GM21381 (cell line): ENCODE results near the gene TSPAN9.

Experiments
- ATAC-seq: cut with Tn5 transposase; IDR thresholded peaks from one replicate; pipeline ENCODE4 v1.9.1; 2021; ENCODE audit warnings: mild to moderate bottlenecking, moderate library complexity; ENCODE audit not compliant: unreplicated experiment

Gene TSPAN9

DNA sequence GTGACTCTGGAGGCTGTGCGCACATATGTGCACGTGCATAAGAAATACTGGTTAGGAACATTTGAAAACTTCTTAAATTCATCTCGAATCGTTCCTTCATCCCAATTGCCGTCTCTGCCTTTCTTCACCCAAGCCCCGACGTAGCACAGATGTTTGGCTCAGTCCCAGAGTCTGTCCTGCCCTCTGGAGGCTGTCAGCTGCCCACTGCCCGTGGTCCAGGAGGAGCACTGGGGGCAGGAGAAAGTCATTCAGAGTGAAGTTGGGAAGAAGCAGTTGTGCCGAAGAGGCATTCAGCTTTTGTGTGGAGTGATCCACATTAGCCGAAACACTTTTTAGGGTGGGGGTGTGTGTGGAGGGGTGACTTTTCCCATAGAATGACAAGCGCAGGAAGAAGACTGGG lies 124.9 kb downstream of the TSPAN9 start:
- ATAC-seq: no peak

DNA sequence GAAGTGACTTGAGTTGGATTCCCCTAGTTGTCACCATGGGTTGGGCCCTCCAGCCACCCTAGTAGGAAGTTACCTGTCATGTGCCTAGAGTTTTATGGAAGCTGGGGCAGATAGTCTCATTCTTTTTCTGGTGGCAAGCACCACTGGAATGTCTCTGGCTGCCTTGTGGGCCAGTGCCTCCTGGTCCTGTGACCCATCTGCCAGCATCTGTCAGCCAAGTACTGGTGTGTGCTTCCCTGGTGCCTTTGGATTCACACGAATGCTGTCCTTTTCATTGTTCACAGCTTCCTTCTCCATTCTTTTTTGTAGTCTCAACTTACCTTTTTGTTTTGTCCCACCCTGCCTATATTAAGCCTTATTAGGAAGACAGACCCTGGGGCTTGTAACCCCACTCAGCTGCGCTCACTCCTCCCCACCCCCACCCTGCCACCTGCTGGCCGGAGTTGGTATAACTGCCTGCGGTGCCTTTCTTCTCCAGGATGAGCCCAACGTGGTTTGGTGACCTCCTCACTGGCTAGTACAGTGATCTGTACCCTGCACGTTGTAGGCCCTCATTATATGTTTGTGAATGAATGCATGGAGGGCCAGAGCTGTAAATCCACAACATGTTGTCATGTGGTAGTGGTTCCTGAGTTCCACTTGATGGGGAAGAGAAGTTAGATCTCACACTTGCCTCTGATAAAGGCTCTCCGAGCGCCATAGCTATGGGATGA lies 125.7 kb downstream of the TSPAN9 start:
- no peak for ATAC-seq

DNA sequence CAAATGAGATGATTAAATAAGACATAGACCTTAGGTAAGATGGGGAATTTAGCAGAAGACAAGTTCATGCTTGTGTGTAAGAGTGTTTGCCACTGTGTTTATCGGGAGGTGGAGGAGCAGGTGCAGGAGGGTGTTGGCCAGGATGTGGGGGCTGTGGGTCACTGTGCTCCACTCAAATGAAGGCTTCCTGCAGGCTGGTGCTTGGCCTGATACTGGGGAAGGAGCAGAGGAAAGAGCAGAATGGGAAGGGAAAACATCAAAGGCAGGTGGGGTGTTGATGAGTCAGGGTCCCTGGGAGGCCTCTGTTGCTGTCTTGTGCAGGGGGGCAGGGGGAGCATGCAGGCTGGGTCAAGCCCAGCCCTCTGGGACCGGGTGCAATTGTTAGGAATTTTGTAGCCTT lies 126.5 kb downstream of the TSPAN9 start:
- ATAC-seq: no peak

DNA sequence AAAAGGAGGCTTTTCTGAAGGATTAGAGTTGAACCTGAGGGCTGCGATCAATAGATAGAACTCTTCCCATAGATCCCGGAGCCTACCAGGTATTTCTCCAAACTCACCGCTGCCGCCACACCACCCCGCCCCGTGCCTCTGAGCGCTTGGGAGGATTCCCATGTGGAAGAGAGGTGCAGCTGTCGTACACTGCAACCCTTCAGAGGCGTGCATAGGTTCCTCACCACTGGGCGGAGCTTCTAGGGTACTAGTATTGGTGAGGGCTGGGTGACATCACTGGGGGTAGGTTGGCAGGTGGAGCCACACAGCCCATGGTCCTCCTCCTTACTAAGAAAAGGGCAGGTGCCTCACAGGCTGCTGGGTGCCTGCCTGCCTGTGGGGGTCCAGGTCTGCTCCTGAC lies 127.0 kb downstream of the TSPAN9 start:
- ATAC-seq: no peak

DNA sequence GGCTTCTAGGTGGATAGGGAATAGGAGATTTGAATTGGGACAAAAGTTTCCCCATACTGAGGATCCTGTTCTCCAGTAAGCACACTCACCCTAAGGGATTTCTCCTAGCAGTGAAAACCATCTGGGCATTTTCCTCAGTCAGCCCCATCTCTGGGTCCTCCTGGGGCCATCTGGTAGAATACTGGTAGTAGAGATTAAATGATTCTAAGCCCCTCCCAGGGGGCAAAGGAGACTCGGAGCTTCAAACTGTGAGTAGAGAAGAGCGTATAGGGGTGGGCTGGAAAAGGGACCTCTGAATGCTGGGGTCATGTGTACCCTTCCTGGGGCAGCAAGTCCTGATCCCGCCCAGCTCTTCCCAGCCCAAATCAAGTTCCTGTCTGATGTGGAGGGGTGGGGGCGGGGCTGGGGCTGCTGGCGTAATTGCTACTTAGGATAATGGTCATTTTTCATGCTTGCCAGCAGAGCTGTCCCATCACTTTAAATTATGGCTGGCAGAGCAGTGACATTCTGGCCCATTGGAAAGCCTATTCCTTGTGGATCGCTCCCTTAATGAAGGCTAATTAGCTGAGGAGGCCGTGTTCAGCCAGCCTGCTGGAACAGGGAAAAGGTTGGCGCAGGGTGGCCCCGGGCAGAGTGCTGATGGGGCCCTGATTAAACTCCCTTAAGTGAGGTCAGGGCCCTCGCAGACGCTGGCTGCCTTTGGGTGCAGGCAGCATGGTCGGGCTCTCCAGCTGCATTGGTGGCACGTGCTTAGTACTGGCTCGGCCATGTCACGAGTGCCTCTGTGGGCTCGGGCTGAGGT lies 127.8 kb downstream of the TSPAN9 start:
- ATAC-seq: no peak

DNA sequence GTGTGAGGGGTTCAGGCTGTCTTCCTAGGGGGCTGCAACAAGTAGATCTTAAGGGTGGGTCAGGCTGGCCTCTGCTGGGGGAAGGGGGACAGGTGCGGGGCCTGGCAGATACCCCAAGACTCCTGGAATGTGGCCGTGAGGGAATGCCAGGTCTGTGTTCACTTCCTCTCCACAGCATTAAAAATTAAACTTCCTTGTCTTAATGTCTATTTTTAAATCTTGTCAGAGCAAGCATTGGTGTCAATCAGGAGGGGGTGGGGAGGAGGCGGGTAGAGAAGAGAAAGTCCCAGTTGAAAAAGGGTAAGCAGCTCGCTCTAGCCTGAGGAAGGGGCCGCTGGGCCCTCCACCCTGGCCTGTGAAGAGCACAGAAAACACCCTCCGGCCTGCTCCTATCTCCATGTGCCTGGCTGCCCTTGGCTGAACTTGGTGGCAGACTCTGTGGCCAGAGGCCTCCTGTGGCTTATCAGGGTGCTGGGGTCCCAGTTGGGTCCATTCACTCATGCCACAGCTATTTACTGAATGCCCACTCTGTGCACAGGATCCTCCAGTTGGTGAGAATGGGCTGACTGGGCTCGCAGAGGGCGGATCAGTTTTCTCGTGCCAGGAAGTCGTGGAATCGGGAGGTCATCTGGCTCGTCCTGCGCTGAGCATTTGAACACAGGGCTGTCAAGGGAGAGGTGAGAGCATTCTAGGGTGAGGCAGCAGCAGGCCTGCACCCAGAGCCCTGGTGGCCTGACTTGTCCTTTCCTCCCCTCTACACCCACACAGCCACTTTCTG lies 128.8 kb downstream of the TSPAN9 start:
- no peak for ATAC-seq

DNA sequence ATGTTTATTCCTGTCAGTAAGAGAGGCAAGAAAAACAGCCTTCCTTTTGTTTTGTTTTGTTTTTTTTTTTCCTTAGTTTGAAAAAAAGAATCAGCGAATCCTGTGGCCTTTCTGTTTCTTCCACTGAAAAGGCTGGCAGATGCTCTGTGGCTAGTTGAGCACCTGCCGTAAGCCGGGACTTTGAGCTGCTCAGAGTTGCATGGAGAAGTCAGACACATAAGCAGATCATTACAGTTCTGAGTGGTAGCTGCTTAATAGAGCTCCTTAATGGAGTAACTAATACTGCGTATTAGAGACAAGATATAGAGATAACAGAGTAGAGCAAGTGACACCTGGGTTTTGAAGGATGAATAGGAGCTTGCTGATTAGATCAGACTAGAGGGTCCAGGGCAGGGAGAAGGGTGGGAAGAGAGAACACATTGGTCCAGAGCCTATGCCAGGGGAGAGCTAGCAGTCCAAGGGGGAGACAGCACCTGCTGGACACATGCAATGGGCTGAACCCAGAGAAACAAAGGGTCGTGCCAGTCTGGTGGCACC lies 129.4 kb downstream of the TSPAN9 start:
- ATAC-seq: no peak

DNA sequence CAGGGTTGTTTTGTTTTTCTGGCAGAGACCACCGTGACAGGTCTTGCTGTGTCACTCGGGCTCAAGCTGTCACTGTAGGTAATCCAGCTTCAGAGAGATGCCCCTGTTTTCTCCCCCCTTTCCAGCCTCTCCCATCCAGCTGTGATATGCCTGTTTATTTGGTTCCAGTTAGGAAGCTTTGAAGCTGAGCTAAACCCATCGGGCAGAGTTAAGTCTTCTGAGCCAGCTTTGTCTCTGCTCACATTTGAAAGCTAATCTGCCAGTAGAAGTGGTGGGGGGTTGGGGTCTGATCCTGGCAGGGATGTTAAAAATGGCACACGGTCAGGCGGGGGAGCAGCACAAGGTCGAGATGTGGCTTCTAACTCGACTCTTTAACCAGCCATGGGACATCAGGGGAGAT lies 130.0 kb downstream of the TSPAN9 start:
- ATAC-seq: no peak

DNA sequence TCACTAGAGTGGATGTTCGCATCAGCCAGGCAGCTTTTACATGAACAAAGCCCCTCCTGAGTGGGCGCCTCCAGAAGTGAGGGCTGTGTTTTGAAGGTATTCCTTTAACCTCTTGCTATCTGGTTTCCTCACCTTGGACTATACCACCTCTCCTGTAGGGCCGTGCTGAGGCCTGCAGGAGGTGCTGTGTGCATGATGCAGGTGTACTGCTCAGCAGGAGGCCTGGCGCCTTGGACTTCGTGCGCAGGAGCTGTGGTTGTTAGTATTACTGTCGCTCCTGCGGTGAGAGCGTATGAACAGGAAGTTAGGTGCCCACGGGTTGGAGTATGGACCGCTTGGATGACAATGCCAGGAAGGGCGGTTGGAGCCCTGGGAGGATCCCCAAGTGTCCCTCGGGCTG lies 130.7 kb downstream of the TSPAN9 start:
- no peak for ATAC-seq

DNA sequence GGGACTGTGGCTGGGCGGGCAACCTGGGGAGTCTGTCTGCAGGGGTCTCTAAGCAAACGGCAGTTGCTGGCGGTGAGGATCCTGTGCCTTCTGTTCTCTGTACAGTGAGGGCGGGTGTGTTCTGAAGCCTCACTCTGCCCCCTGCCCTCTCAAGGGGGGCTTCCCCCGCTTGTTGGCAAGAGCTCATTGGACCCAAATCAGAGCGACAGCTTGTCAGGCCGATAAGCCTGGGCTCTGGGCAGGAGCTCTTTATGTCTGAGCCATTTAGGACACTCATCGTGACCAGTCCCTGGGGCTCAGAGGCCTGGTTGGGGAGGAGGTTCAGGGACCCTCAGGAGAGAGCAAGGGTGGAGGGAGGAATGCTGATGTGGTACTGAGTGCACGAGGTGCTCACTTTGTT lies 136.0 kb downstream of the TSPAN9 start:
- ATAC-seq: no peak

DNA sequence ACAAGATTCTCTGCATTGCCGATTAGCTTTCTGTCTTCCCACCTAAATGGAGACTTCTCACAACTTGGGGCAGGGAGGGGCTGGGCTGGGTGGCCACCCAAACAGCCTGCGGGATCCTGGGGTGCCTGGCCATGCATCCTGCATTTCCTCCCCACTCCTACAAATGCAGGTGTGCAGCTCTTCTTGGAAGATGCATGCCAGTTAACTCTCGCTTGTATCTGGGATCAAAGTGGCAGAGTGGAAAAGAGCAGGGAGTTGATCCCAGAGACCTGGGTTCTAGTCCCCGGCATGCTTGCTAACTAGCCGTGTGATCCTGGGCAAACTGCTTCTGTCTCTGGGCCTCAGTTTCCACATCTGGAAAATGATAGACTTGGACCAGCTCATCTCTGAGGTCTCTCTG lies 136.6 kb downstream of the TSPAN9 start:
- no peak for ATAC-seq

DNA sequence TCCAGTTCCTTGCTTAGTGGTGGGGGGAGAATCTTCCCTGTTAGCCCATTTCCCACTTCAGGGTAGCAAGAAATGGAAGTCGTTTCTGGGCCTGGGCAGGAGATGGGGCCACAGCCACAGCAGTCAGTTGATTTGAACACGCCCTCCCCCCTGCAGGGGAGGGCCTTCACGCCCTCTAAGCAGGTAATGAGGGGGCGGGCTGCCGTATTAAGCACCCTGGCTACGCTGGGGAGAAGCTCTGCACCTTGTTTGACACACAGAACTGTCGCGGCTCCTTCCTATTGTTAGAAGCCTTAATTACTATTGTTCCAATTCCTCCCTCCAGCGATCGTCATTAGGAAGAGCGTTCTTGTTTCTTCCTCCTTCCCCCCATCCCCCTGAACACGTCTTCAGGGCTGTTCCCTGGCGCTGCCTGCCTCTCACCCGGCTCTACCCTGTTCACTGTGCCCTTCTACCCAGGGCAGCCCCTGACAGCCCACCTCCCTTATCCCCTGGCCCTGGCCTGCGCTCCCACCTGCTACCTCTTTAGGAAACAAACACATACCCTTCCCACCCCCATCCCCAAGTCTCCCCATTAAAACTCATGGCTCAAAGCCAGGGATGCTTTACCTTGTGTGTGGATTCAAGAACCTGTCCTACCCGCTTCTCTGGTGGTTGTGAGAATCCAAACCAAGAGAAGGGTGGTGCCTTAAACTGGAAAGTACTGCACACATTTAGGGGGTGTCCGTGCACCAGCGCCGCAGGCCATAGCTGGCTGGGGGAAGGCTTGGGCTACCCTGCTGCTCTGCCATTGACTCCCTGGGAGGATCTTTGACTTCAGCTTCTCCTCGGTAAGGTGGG lies 137.6 kb downstream of the TSPAN9 start:
- ATAC-seq: no peak

DNA sequence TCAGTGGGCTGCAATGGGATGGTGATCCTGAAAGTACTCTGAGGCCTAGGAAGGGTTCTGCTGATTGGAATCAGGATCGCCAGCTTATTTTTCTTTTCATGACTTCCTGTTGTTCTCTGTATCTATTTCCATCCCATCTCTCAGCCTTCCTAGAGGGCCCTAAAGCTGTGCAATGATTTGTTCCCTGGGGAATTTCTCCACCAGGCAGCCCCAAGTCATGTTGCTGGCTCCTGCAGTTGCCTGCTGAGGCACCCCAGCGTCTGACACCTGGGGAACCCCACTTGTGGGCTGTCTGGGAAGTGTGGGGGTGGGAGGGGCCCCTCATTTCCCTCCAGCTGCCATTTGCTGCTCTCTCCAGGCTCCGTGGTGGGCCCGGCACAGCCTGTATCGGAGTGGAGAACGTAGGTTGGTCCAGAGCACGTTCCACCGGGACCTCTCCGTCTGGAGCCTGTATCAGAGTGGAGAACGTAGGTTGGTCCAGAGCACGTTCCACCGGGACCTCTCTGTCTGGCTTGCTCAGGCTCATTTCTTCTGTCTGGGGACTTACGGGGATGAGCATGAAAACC lies 138.3 kb downstream of the TSPAN9 start:
- ATAC-seq: no peak

DNA sequence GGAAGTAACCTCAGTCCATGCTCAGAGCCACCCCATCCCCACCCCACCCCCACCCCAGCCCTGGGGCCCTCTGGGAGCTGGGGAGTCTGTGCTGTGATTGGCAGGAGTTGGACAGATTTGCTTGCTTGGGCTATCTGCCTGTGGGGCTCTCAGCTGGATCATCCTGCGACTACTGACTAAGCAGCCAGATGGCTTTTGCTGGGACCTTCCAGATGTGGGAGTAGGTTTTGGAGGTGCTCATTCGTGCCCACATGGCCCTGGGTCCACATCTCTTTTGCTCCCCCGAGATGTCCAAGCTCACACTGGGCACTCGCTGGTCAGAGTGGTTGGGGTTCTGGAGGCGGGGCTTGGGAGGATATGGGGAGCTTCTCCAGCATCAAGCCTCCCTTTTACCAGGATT lies 138.9 kb downstream of the TSPAN9 start:
- no peak for ATAC-seq

DNA sequence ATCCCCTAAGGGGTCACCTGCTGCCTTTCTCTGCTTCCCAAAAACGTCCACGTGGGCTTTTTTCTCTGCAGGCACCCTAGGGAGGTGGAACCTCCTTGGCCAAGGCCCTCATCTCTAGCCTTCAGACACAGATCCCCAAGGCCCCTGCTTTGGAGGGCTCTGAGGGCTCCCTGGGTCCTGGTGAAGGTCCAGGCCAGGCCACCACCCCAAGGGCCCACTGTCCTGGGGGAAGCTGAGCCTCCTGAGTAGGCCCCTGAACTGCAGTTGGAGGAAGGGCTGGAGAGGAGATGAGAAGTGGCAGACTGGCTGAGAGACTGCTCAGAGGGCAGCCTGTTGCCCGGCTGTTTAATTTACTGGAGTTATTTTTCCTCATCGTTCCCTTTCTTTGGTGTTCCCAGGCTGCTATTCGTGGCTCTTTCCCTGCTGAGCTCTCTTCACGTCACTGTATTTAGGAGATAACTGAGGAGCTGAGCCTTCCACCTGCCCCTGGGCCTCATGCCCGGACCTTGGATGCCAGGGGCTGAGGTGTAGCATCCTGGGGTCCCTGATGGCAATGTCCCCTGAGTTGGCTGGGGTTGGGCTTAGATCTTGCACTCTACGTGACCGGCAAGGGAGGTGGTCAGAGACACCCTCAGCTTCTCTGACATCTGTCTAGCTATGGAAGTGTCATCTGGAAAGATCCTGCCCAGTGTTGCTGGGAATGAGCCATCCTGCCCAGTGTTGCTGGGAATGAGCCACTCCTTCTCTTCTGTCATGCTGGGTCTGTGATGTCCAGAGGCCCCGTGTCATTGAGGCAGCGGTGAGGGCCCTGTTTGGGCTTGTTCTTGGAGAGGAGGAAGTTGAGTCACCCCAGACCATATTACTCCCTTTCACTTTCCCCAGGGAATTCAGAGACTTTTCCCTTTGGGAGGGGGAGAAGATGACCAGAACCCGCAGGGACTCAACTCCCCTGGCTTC lies 139.8 kb downstream of the TSPAN9 start:
- no peak for ATAC-seq

DNA sequence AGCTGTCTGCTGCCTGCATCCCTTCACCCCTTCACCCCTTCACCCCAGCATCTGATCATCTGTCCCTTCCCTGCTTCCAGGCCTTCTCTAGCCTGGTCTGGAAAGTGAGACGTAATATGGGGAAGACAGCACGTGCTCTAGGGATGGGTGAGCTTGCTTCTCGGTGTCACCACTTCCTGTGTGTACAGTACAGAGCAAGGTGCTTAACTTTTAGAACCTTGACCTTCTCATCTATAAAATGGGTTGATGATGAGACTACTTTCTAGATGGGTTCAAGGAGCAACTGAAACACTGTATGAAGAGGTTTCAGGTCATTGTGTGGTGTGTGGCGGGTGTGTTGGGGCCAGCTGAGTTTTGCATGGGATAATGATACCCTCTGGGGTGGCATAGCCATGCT lies 140.5 kb downstream of the TSPAN9 start:
- no peak for ATAC-seq

DNA sequence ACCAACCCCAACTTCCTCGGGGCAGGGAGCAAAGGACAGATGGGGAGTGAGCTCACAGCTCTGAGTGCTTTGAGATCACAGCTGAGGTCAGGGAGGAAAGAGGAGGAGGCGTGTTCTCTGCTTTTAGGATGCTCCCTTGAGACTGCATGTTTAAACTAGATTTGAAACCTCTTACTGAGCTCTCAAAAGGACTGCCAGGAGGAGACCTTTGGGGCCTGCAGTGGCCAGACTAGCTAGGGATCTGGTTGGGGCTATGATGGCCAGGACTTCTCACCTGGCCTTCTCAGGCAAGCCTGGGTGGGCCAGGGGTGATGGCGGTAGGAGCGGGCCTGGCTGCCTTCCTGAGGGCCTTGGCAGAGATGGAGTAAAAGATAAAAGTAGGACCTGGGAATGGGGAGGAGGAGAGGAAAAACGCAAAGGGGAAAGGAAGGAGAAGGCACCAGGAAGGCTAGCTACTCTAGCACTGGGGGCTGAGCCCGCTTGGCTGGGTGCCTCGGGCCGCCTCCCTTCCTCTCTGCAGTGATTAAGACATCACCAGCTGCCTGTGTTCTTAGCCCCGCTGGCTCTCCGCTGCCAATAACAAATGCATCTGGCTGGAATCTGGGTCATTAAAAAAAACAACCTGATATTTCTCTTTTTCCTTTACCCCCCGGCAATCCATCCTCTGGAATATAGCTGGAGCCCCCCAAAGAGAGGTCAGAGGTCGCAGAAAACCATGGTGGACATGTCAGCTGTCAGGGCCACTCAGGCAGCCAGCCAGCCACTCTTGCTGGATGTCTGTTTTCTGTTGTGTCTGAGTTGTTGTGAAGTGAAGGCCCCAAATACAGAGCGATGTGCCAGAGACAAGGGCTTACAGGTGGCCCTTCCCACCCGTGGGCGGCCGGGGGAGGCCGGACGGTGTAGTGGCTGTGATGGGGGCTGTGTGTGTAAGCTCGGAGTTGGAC lies 141.3 kb downstream of the TSPAN9 start:
- ATAC-seq: no peak

DNA sequence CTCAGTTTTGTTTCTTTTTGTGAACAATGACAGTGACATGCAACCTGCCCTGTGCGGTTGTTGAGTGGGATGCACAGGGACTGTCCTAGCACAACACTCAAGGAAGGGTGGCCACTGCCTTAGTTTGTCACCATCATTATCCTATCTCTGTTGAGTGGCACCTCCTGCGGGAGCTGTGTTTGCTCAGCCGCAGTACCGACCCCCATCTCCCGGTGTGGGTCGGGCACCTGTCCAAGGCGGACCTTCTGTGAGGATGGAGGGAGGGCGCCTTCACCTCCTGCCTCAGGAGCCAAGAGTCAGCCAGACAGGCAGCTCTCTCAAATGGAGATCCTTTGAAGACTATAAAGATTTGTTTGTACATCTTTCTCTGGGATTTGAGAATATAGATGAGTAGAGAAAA lies 142.1 kb downstream of the TSPAN9 start:
- no peak for ATAC-seq
